Fibroblast of mammary gland (primary cell): ENCODE measurements around the gene TRERF1.
A peak's percentile ranks its signal among the peaks of the same experiment; 100 is the strongest.

Source experiments
- DNase-seq: peaks from one replicate; pipeline ENCODE4 v3.0.0-alpha.2; 2010; ENCODE audit warnings: low read depth
- H3K4me3 ChIP-seq: 2 replicates; pipeline ENCODE4 v1.5.1; 2011; ENCODE audit warnings: low read depth, mild to moderate bottlenecking, low read length, moderate library complexity; ENCODE audit not compliant: control insufficient read depth
- CTCF ChIP-seq: conservative IDR thresholded peaks from 2 replicates; pipeline ENCODE4 v1.5.1; 2011; ENCODE audit warnings: low read depth, low read length, inconsistent platforms; ENCODE audit not compliant: control insufficient read depth, insufficient read depth

TRERF1 gene

GRCh38 chr6:42443312-42444060 lies 8.2 kb downstream of the TRERF1 start:
- DNase-seq, result no peak
- H3K4me3 ChIP-seq, result no peak overlapping the region
- no peak for TF ChIP-seq CTCF

- DNase-seq, result no peak
- no peak overlapping the region for H3K4me3 ChIP-seq
- TF ChIP-seq CTCF, result no peak
These were observed 10.0 kb downstream of the TRERF1 start for GRCh38 chr6:42441697-42442081.

GRCh38 chr6:42440778-42441696 lies 10.7 kb downstream of the TRERF1 start:
- no peak overlapping the region for H3K4me3 ChIP-seq
- peak; percentile 34 for DNase-seq
- no peak for TF ChIP-seq CTCF

DNA sequence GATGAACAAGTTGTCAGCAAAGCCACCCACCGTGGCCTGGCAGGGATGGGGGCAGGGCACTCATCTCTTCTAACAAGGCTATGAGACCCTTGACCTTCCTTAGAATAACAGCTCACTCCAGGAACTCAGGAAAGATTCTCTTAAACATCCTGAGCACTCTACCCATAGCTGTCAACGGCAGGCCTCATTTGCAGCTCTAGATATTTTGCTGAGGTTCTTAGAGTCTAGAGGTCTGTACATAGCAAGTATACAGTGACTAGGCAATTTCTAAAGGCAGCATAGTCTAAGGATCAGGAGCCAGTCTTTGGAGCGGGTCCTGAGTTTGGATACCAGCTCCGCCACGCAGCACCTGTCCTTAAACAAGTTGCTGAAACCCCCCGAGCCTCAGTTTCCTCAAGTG lies 11.7 kb downstream of the TRERF1 start:
- no peak overlapping the region for H3K4me3 ChIP-seq
- no peak for TF ChIP-seq CTCF
- no peak for DNase-seq

- no peak overlapping the region for H3K4me3 ChIP-seq
- no peak for TF ChIP-seq CTCF
- no peak for DNase-seq
These were observed 14.9 kb downstream of the TRERF1 start for GRCh38 chr6:42436825-42437224.

DNA sequence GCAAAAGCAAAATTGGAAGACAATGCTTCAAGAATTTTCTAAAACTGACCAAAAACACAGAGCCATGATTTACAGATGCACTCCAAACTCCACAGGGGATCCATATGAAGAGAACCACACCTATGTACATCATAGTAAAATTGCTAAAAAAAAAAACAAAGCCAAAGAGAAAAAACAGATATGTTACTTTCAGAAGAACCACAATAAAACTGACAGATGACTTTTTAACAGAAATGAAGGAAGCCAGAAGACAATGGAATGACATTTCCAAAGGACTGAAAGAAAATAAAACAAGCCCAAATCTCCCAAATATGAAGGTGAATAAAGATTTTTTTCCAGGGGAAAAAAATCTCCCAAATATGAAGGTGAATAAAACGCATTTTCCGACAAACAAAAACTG lies 17.5 kb downstream of the TRERF1 start:
- no peak for TF ChIP-seq CTCF
- no peak overlapping the region for H3K4me3 ChIP-seq
- no peak for DNase-seq
